HepG2 (cell line): ENCODE data around the gene USP12. TPM values are rescaled to one million over a fixed set of nuclear protein-coding genes. Genes with fewer than 3 reads are reported as not detected.
A peak's percentile ranks its signal among the peaks of the same experiment; 100 is the strongest.

Source experiments
- ATAC-seq: fragments of 200-7000 bp; cut with Tn5 transposase; 3 replicates; pipeline ENCODE4 v1.9.1; 2020; ENCODE audit warnings: mild to moderate bottlenecking, moderate library complexity
- BruUV-seq: library from RNA; stranded (reverse); fragments of 400-500 nt; replicated peaks from 2 replicates; lab custom pipeline; 2021; lab: Mats Ljungman, UMichigan
- CTCF ChIA-PET: fragments of 300-600 bp; formaldehyde crosslinking; extraction: SDS; loops from one replicate; lab custom pipeline; 2021; ENCODE audit warnings: low total read pairs, inconsistent platforms, low intra/inter-chr PET ratio; lab: Yijun Ruan, JAX
- POLR2A ChIA-PET: fragments of 350-600 bp; sonication (Branson Sonifier 250); formaldehyde crosslinking; loops from one replicate; lab custom pipeline; 2020; ENCODE audit warnings: antibody characterized with exemption, inconsistent platforms; lab: Yijun Ruan, JAX
- DNase-seq: peaks from one replicate; pipeline ENCODE4 v3.0.0-alpha.2; 2015; ENCODE audit warnings: low spot score
- FAIRE-seq: peaks from 3 replicates; lab custom pipeline; 2011; peaks lifted over from hg19 to GRCh38; lab: Jason Lieb, UNC
- H2AFZ ChIP-seq: one replicate; pipeline ENCODE4 v1.6.1; 2011; ENCODE audit warnings: low read length, inconsistent platforms
- H3K27ac ChIP-seq: fragments of 300-600 bp; 3 replicates; pipeline ENCODE4 v1.8.0; 2011; ENCODE audit warnings: mixed run types, mild to moderate bottlenecking, mixed read lengths, low read length, inconsistent platforms; ENCODE audit not compliant: insufficient read depth; ENCODE audit errors: extremely low read length
- H3K27me3 ChIP-seq, 2 experiments: fragments of 200-600 bp in 1 of 2; 2 replicates in 1 of 2; 3 replicates in 1 of 2; pipeline versions ENCODE4 v1.6.0 to v1.8.0; 2011; ENCODE audit warnings: low read length in 2 of 2, mild to moderate bottlenecking in 2 of 2, moderate library complexity in 2 of 2, inconsistent platforms in 1 of 2; ENCODE audit not compliant: insufficient read depth in 2 of 2, control insufficient read depth in 1 of 2
- H3K36me3 ChIP-seq, 2 experiments: fragments of 200-600 bp in 1 of 2; replicated peaks in 1 of 2; 2 replicates in 1 of 2; 3 replicates in 1 of 2; pipeline versions ENCODE4 v1.5.1 to v1.8.0; 2011; ENCODE audit warnings: low read length in 2 of 2, inconsistent platforms in 1 of 2; ENCODE audit not compliant: insufficient read depth in 2 of 2, control insufficient read depth in 1 of 2
- H3K4me1 ChIP-seq: 2 replicates; pipeline ENCODE4 v1.5.1; 2012; ENCODE audit warnings: low read length, inconsistent platforms; ENCODE audit not compliant: insufficient read depth
- H3K4me2 ChIP-seq: 2 replicates; pipeline ENCODE4 v1.6.0; 2011; ENCODE audit warnings: low read depth, low read length, inconsistent platforms
- H3K4me3 ChIP-seq, 3 experiments: fragments of 200-600 bp in 1 of 3; sonication (generic), shearing (Covaris generic) in 1 of 3; replicated peaks in 1 of 3; 2 replicates each; pipeline ENCODE4 v1.5.1; 2011 to 2016; ENCODE audit warnings: low read length in 3 of 3, inconsistent platforms in 2 of 3, low read depth in 2 of 3, mild to moderate bottlenecking in 2 of 3, control low read depth in 1 of 3, mixed read lengths in 1 of 3; ENCODE audit not compliant: insufficient read depth in 1 of 3
- H3K79me2 ChIP-seq: one replicate; pipeline ENCODE4 v1.6.1; 2011; ENCODE audit warnings: low read length, inconsistent platforms; ENCODE audit not compliant: insufficient read depth
- H3K9ac ChIP-seq: 2 replicates; pipeline ENCODE4 v1.6.0; 2011; ENCODE audit warnings: mild to moderate bottlenecking, low read depth, low read length, inconsistent platforms; ENCODE audit not compliant: insufficient read depth
- H3K9me3 ChIP-seq: 2 replicates; pipeline ENCODE4 v1.5.1; 2012; ENCODE audit warnings: mild to moderate bottlenecking, low read length
- H4K20me1 ChIP-seq: 2 replicates; pipeline ENCODE4 v1.6.0; 2011; ENCODE audit warnings: inconsistent platforms, mild to moderate bottlenecking, low read length, moderate library complexity; ENCODE audit not compliant: insufficient read depth
- ELF3 ChIP-seq: IDR thresholded peaks from 2 replicates; pipeline ENCODE4 v1.6.1; 2016; ENCODE audit warnings: missing genetic modification reagents, missing compliant biosample characterization
- GLMP ChIP-seq: sonication (generic); formaldehyde crosslinking; IDR thresholded peaks from 2 replicates; pipeline ENCODE4 v1.9.0; 2021; ENCODE audit warnings: missing genetic modification reagents, mild to moderate bottlenecking, borderline replicate concordance
- HNF1B ChIP-seq: sonication (generic); formaldehyde crosslinking; IDR thresholded peaks from 2 replicates; pipeline ENCODE4 v1.5.1; 2020; ENCODE audit warnings: mild to moderate bottlenecking, moderate library complexity, missing genetic modification reagents
- HNRNPH1 ChIP-seq: fragments of 200-400 bp; formaldehyde crosslinking; optimal IDR thresholded peaks from 2 replicates; pipeline ENCODE3; 2017; ENCODE audit warnings: mild to moderate bottlenecking, low read depth, low read length
- MAFK ChIP-seq, 2 experiments: IDR thresholded peaks in 1 of 2; conservative IDR thresholded peaks in 1 of 2; 2 replicates each; pipeline ENCODE4 v1.6.1; 2011; ENCODE audit warnings: improper control_type of control experiment in 2 of 2, low read length in 2 of 2
- RXRB ChIP-seq: IDR thresholded peaks from 2 replicates; pipeline ENCODE4 v1.6.1; 2016; ENCODE audit warnings: borderline replicate concordance, missing genetic modification reagents, missing compliant biosample characterization
- ZBTB37 ChIP-seq: sonication (generic); formaldehyde crosslinking; IDR thresholded peaks from 2 replicates; pipeline ENCODE4 v1.4.0; 2020; ENCODE audit warnings: mild to moderate bottlenecking, missing genetic modification reagents
- ZNF274 ChIP-seq: sonication (generic); formaldehyde crosslinking; IDR thresholded peaks from 2 replicates; pipeline ENCODE4 v1.5.1; 2020; ENCODE audit warnings: mild to moderate bottlenecking, missing genetic modification reagents
- ZNF350 ChIP-seq: sonication (generic); formaldehyde crosslinking; IDR thresholded peaks from 2 replicates; pipeline ENCODE4 v1.4.0; 2020; ENCODE audit warnings: mild to moderate bottlenecking, low read depth, missing genetic modification reagents, borderline replicate concordance
- ZNF572 ChIP-seq: sonication (generic); formaldehyde crosslinking; IDR thresholded peaks from 2 replicates; pipeline ENCODE4 v1.5.1; 2020; ENCODE audit warnings: mild to moderate bottlenecking, missing genetic modification reagents
- WGBS: methylation state at CpG from one replicate; pipeline ENCODE4 v1.1.6; 2017; ENCODE audit warnings: low lambda C conversion rate; 5-methylcytosine and 5-hydroxymethylcytosine counted together
- in situ Hi-C: cut with HindIII; loops from 2 replicates; pipeline ENCODE4 v1.10.0; 2017; ENCODE audit warnings: low pct_unique_long_range_greater_than_20kb; ENCODE audit not compliant: extremely low pct_ligation_motif_present
- intact Hi-C: fragments of 100-400 bp; cut with micrococcal nuclease; formaldehyde crosslinking; loops from one replicate; pipeline ENCODE4 v1.10.0; 2022; ENCODE audit not compliant: unreplicated experiment
- polyA plus RNA-seq, 8 experiments: library from polyadenylated mRNA; depleted of rRNA in 3 of 8; stranded (reverse) in 7 of 8; unstranded in 1 of 8; fragments of >200 nt; fragmentation: Illumina TruSeq in 4 of 8; extraction: Trizol in 4 of 8; gene quantifications; 2 replicates each; pipeline versions ENCODE4 v1.2.1 to v1.2.3, GENCODE V29; 2011 to 2016; ENCODE audit warnings: low read depth in 4 of 8, missing spikeins in 1 of 8, mixed read lengths in 1 of 8; ENCODE audit not compliant: insufficient read depth in 1 of 8
- total RNA-seq, 5 experiments: library from RNA; depleted of rRNA; stranded (reverse); fragments of >200 nt; fragmentation: Illumina TruSeq; extraction: Trizol; gene quantifications; 2 replicates each; pipeline ENCODE4 v1.2.3, GENCODE V29; 2016; ENCODE audit warnings: low read depth in 1 of 5

Gene USP12
- total and polyA plus RNA-seq, 2 of the 13 experiments (the other 11 are each of a cell fraction or from before 2014, with no cell fraction given) = 9.8 to 19.5 TPM

- TF ChIP-seq MAFK (conservative IDR thresholded peaks at IDR 0.05 in 1 of 2, IDR thresholded peaks at IDR 0.05 in 1 of 2; ENCODE audit: low read length in 2 of 2) = peak; percentile 36 to 49
- TF ChIP-seq ELF3 (CRISPR knock-in tag) = peak; percentile 47; the same call in 1 of the 2 replicates
- no peak for TF ChIP-seq ZNF274 (CRISPR knock-in tag)
- 0 out of 2 replicates have a peak, but pooled peaks have one; percentile 19 for TF ChIP-seq RXRB (CRISPR knock-in tag)
- no peak for TF ChIP-seq GLMP (CRISPR knock-in tag)
- peak; percentile 58; the same call in 1 of the 2 replicates for TF ChIP-seq HNF1B (CRISPR knock-in tag)
- no peak for TF ChIP-seq ZNF572 (CRISPR knock-in tag)
- no peak for TF ChIP-seq HNRNPH1
- TF ChIP-seq ZNF350 (CRISPR knock-in tag) = no peak
These were observed 11.4 kb upstream of the USP12 start (continued) for GRCh38 chr13:27182844-27183497.

GRCh38 chr13:27182054-27182453, 10.4 kb upstream of the USP12 start:
- CTCF ChIA-PET = no interaction called here
- ATAC-seq = no peak
- TF ChIP-seq ZBTB37 = no peak
- TF ChIP-seq, all 625 proteins: peak for 0
- no peaks in the 10 kb centered on the region for H3K36me3 ChIP-seq
- FAIRE-seq (no peak), DNase-seq (no peak)
- no peak overlapping the region for H3K27ac ChIP-seq
- POLR2A ChIA-PET = no interaction called here
- H3K79me2 ChIP-seq = no peaks in the 10 kb centered on the region
- in situ Hi-C loops (no loop called here), intact Hi-C loops (no loop called here)
- H3K4me2 ChIP-seq = no peak overlapping the region
- WGBS = 63% methylated on average over 2 of the region's 2 CpGs
- no peak overlapping the region for H2AFZ ChIP-seq
- no peak overlapping the region for H3K9ac ChIP-seq
- peaks cover 19% of the 10 kb centered on the region for H3K4me1 ChIP-seq
- no peaks in the 10 kb centered on the region for H3K9me3 ChIP-seq
- no peaks in the 10 kb centered on the region for H4K20me1 ChIP-seq
- H3K4me3 ChIP-seq = no peak overlapping the region
- no TSS peak for BruUV-seq
- no peaks in the 10 kb centered on the region for H3K27me3 ChIP-seq
